MM.1S (cell line): ENCODE results near the gene KANSL3.

ENCODE experiments used
- DNase-seq: peaks from one replicate; pipeline ENCODE4 v3.0.0-alpha.2; 2015
- H2AFZ ChIP-seq: fragments of 300-600 bp; sonication (generic); 2 replicates; pipeline ENCODE4 v1.6.0; 2016; ENCODE audit warnings: antibody characterized with exemption, low read length
- H3F3A ChIP-seq: fragments of 300-600 bp; sonication (generic); 2 replicates; pipeline ENCODE4 v1.6.1; 2016; ENCODE audit warnings: mild to moderate bottlenecking, antibody characterized with exemption, low read length, moderate library complexity, mixed read lengths; ENCODE audit not compliant: insufficient read depth
- H3K27ac ChIP-seq: fragments of 300-600 bp; sonication (generic); 2 replicates; pipeline ENCODE4 v1.5.1; 2016; ENCODE audit warnings: mild to moderate bottlenecking, low read length
- H3K27me3 ChIP-seq: fragments of 300-600 bp; sonication (generic); replicated peaks from 2 replicates; pipeline ENCODE4 v1.6.0; 2016; ENCODE audit warnings: low read length; ENCODE audit not compliant: insufficient read depth
- H3K36me3 ChIP-seq: fragments of 300-600 bp; sonication (generic); replicated peaks from 2 replicates; pipeline ENCODE4 v1.6.1; 2016; ENCODE audit warnings: mild to moderate bottlenecking, low read length, mixed read lengths; ENCODE audit not compliant: insufficient read depth
- H3K4me1 ChIP-seq: fragments of 300-600 bp; sonication (generic); 2 replicates; pipeline ENCODE4 v1.6.1; 2016; ENCODE audit warnings: low read length, mixed read lengths
- H3K4me2 ChIP-seq: fragments of 300-600 bp; sonication (generic); 2 replicates; pipeline ENCODE4 v1.6.0; 2016; ENCODE audit warnings: low read depth, low read length
- H3K4me3 ChIP-seq: fragments of 300-600 bp; sonication (generic); 2 replicates; pipeline ENCODE4 v1.5.1; 2016; ENCODE audit warnings: low read length, mixed read lengths
- H3K79me2 ChIP-seq: fragments of 300-600 bp; sonication (generic); 2 replicates; pipeline ENCODE4 v1.6.1; 2016; ENCODE audit warnings: mixed run types, low read length, mixed read lengths
- H3K9ac ChIP-seq: fragments of 300-600 bp; sonication (generic); 2 replicates; pipeline ENCODE4 v1.6.1; 2016; ENCODE audit warnings: low read length, mixed read lengths
- H3K9me2 ChIP-seq: fragments of 300-600 bp; sonication (generic); replicated peaks from 2 replicates; pipeline ENCODE4 v1.6.1; 2016; ENCODE audit warnings: mild to moderate bottlenecking, low read length, mixed read lengths; ENCODE audit not compliant: insufficient read depth
- H3K9me3 ChIP-seq: fragments of 300-600 bp; sonication (generic); replicated peaks from 2 replicates; pipeline ENCODE4 v1.6.1; 2016; ENCODE audit warnings: mild to moderate bottlenecking, low read length, mixed read lengths; ENCODE audit not compliant: insufficient read depth
- H4K20me1 ChIP-seq: fragments of 300-600 bp; sonication (generic); 2 replicates; pipeline ENCODE4 v1.6.1; 2016; ENCODE audit warnings: mild to moderate bottlenecking, low read length, moderate library complexity, mixed read lengths; ENCODE audit not compliant: insufficient read depth
- CTCF ChIP-seq: fragments of 300-600 bp; sonication (generic); IDR thresholded peaks from 2 replicates; pipeline ENCODE4 v1.5.1; 2016; ENCODE audit warnings: antibody characterized with exemption, low read length, mixed read lengths
- EZH2 ChIP-seq: fragments of 300-600 bp; sonication (generic); optimal IDR thresholded peaks from 2 replicates; pipeline ENCODE3; 2017; ENCODE audit warnings: low read depth, mild to moderate bottlenecking, antibody characterized with exemption, low read length, mixed read lengths
- EZH2phosphoT487 ChIP-seq: fragments of 300-600 bp; sonication (generic); IDR thresholded peaks from 2 replicates; pipeline ENCODE4 v1.6.1; 2018; ENCODE audit warnings: antibody characterized with exemption, low read length

Gene KANSL3

DNA sequence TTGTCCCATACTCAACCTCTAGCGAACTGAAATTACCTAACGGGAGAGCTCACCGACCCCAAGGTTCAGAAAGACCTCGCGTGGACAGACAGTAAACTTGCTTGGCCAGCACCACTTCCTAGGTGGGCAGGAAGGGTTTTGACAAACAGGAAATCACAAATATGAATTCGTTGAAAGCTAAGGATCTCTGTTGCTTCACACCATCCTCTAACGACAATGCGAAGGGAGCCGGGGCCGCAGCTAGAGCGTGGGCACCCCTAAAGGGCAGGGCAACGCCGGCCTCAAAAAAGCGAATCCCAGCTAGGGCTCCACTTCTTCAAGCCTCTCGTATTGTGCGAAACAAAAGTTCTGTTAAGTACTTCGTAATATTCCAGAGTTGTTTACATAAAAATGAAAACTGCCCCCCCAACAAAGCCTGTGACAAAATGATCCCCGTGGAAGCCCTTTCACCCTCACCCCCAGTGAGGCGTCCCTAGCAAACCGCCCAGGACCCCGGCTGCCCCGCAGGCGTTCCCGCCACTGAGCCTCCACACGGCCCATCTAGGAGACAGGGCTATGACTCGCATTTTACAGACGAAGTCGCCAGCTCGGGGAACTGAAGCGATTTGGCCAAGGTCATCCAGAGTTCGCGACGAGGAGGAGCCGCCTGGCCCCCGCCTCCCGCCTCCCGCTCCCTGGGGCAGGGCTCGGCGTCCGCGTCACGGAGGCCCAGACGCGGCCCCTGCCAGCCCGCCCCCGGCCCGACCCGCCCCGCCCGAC lies 548 bp downstream of the KANSL3 start:
- TF ChIP-seq EZH2 (no peak), CTCF (no peak), EZH2phosphoT487 (no peak)
- Histone ChIP-seq H3F3A (peaks cover 22% of the 10 kb centered on the region), H3K27ac (peak overlapping the region; percentile 59; the same call in 1 of the 2 replicates), H3K79me2 (peaks cover 38% of the 10 kb centered on the region), H3K9me3 (no peaks in the 10 kb centered on the region), H2AFZ (0 out of 2 replicates have a peak overlapping the region, but pooled peaks have one; percentile 12), H3K4me2 (peak overlapping the region; percentile 97), H4K20me1 (no peaks in the 10 kb centered on the region), H3K4me1 (peaks cover 28% of the 10 kb centered on the region), H3K36me3 (no peaks in the 10 kb centered on the region), H3K27me3 (no peaks in the 10 kb centered on the region), H3K9me2 (no peaks in the 10 kb centered on the region), H3K4me3 (peak overlapping the region; percentile 83), H3K9ac (peak overlapping the region; percentile 70)
- DNase-seq: peak; percentile 90

DNA sequence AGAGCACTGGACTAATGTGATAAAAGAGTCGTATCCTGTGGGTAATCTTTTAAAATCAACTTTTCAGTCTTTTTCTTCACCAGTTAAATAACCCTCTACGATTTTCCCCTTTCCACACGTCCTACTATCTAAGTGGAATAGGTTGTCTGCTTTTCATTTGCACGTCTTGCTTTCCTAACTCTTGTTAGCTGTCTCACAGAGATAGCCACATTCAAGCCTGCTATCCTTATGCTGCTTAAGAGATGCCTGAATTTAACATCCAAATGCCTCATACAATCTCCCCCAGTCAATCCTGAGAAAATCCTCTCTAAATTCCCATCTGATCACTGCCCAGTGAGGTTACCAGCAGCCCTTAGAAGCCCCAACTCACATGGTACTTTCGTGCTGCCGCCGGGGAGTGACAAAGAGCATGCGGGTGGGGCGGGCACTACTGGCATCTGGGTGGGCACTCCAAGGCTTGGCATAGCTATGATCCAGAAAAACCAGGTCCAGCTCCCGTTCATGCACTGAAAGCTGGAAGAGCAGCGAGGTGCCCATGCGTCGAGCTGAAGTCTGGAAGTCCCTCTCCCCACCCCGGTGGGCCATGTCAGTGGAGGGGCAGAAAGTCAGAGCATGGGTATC lies 1.5 kb downstream of the KANSL3 start:
- no peak for TF ChIP-seq EZH2
- TF ChIP-seq CTCF: no peak
- no peak for TF ChIP-seq EZH2phosphoT487
- Histone ChIP-seq H3K79me2 (peaks cover 47% of the 10 kb centered on the region), H3K9me3 (no peaks in the 10 kb centered on the region), H3F3A (peaks cover 22% of the 10 kb centered on the region), H3K4me3 (peak overlapping the region; percentile 83), H3K9ac (no peak overlapping the region), H2AFZ (no peak overlapping the region), H3K4me1 (peaks cover 28% of the 10 kb centered on the region), H3K27me3 (no peaks in the 10 kb centered on the region), H3K9me2 (no peaks in the 10 kb centered on the region), H3K36me3 (no peaks in the 10 kb centered on the region; the same call in 1 of the 2 replicates), H3K4me2 (peak overlapping the region; percentile 97), H4K20me1 (no peaks in the 10 kb centered on the region), H3K27ac (no peak overlapping the region)
- DNase-seq: no peak

GRCh38 chr2:96633641-96634040 lies 4.5 kb downstream of the KANSL3 start:
- H3K36me3 ChIP-seq: peaks cover 11% of the 10 kb centered on the region

More at GRCh38 chr2:96633641-96634040, 4.5 kb downstream of the KANSL3 start:
- Histone ChIP-seq H3K9me3 (no peaks in the 10 kb centered on the region), H2AFZ (no peak overlapping the region), H4K20me1 (no peaks in the 10 kb centered on the region), H3K4me2 (no peak overlapping the region), H3K9ac (no peak overlapping the region), H3K4me1 (peaks cover 28% of the 10 kb centered on the region), H3F3A (peaks cover 22% of the 10 kb centered on the region), H3K27me3 (no peaks in the 10 kb centered on the region), H3K79me2 (peaks cover 58% of the 10 kb centered on the region), H3K4me3 (no peak overlapping the region), H3K9me2 (no peaks in the 10 kb centered on the region), H3K27ac (no peak overlapping the region)
- TF ChIP-seq EZH2phosphoT487 (no peak), EZH2 (no peak), CTCF (no peak)
- no peak for DNase-seq
